LNCaP clone FGC (cell line): ENCODE measurements around the gene IREB2.

ENCODE experiments used
- DNase-seq: peaks from one replicate; pipeline ENCODE4 v3.0.0-alpha.2; 2011; ENCODE audit warnings: low read depth
- H3K4me3 ChIP-seq: 2 replicates; pipeline ENCODE4 v1.5.1; 2011; ENCODE audit warnings: mild to moderate bottlenecking, low read depth, low read length, control low read depth
- CTCF ChIP-seq: IDR thresholded peaks from 2 replicates; pipeline ENCODE4 v1.5.1; 2012; ENCODE audit warnings: mild to moderate bottlenecking; ENCODE audit not compliant: control insufficient read depth, insufficient read depth; ENCODE audit errors: extremely low read depth

The IREB2 gene

GRCh38 chr15:78460737-78461136, 22.7 kb downstream of the IREB2 start:
- DNase-seq, result no peak
- TF ChIP-seq CTCF, result no peak
- H3K4me3 ChIP-seq, result no peak overlapping the region

GRCh38 chr15:78461171-78461888, 23.3 kb downstream of the IREB2 start:
- H3K4me3 ChIP-seq, result no peak overlapping the region
- TF ChIP-seq CTCF, result no peak
- no peak for DNase-seq

DNA sequence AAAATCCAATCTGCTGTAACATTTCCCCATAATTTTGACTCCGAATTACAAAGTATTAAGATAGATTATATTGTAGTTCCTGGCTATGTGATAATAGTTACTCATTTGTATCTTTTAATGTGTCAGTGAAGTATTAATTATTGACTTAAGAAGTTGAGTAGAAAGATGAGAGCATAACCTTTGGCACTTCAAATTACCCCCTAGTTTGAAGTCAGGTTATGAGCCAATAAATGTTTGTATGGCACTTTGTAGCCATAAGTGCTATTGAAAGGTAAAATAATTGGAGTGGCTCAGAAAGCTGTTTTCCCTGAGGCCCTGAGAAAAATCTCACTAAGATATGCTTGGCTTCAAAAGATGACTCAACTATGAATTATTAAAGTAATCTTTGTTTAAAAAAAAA, 31.0 kb downstream of the IREB2 start:
- TF ChIP-seq CTCF, result no peak
- no peak for DNase-seq
- H3K4me3 ChIP-seq, result no peak overlapping the region

- no peak for TF ChIP-seq CTCF
- no peak overlapping the region for H3K4me3 ChIP-seq
- no peak for DNase-seq
Observed at GRCh38 chr15:78477295-78477694, 39.3 kb downstream of the IREB2 start.

DNA sequence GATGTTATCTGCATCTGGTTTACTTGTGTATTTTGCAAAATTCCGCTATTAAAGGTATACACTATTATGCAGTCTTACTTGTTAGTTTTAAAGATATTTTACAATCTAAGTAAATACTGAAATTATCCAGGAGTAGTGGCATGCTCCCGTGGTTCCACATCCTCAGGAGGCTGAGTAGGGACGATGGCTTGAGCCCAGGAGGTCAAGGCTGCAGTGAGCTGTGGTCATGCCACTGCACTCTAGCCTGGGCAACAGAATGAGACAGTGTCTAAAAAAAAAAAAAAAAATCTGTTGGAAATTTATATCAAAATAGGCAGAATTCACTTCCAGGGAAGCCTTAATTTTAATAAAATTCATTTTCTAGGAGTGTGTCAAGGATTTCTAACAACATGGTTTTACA, 41.6 kb downstream of the IREB2 start:
- TF ChIP-seq CTCF, result no peak
- no peak for DNase-seq
- H3K4me3 ChIP-seq, result no peak overlapping the region

- no peak for DNase-seq
- H3K4me3 ChIP-seq, result no peak overlapping the region
- no peak for TF ChIP-seq CTCF
Observed at GRCh38 chr15:78481917-78482316, 43.9 kb downstream of the IREB2 start.

DNA sequence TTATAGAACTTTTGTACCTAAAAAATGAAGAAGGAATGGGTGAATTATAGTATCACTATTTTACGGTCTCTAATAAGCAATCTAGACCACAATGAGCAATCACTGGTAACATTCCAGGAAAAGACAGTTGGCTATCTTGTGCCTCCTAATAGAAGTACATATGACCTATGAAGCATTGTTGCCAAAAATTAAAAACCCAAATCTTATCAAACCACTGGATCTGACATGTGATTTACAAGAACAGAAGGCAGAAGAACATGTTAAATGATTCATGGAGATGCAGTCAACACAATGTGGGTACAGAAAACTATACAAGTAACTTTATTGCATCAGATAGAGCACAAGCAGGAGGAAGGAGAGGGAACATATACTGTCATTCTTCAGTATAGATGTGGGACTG, 54.9 kb downstream of the IREB2 start:
- DNase-seq, result no peak
- no peak overlapping the region for H3K4me3 ChIP-seq
- TF ChIP-seq CTCF, result no peak
